ENCODE measurements around the gene SBF2.

DNA sequence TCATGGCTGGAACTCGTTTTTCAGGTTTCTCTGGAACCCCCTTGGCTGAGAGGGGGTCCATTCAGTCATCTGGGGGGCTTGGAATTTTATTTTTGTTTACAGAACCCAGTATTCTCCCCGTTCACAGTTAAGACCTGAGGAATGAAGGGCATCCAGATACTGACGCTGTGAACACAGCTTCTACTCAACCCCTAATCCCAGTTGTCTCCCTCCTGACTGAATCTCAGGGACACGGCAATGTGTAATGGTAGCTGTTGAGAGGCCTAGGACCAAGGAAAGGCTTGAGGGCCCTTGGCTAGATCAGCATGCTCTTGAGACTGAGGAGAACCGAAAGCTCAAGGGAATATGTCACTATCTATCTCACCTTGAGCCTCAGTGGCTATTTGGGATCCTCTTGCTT is 516.5 kb downstream of the SBF2 start:
- TF ChIP-seq, protein P1, sequence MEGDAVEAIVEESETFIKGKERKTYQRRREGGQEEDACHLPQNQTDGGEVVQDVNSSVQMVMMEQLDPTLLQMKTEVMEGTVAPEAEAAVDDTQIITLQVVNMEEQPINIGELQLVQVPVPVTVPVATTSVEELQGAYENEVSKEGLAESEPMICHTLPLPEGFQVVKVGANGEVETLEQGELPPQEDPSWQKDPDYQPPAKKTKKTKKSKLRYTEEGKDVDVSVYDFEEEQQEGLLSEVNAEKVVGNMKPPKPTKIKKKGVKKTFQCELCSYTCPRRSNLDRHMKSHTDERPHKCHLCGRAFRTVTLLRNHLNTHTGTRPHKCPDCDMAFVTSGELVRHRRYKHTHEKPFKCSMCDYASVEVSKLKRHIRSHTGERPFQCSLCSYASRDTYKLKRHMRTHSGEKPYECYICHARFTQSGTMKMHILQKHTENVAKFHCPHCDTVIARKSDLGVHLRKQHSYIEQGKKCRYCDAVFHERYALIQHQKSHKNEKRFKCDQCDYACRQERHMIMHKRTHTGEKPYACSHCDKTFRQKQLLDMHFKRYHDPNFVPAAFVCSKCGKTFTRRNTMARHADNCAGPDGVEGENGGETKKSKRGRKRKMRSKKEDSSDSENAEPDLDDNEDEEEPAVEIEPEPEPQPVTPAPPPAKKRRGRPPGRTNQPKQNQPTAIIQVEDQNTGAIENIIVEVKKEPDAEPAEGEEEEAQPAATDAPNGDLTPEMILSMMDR (IDR thresholded peaks at IDR 0.05): no peak
- TF ChIP-seq POLR2A (IDR thresholded peaks at IDR 0.05): no peak

Data from lower leg skin (tissue), 3 donors.